Keratinocyte (primary cell): ENCODE results near the gene TOM1L1. TPM values are rescaled to one million over a fixed set of nuclear protein-coding genes. Genes with fewer than 3 reads are reported as not detected.
"Not testable (repeated sequence)": the region's sequence is repeated elsewhere in the genome, so short reads cannot be mapped to it uniquely, and the experiment has no call there.

ENCODE experiments used
- DNase-seq: peaks from one replicate; pipeline ENCODE4 v3.0.0-alpha.2; 2011; ENCODE audit warnings: low read depth, missing footprints, low spot score
- FAIRE-seq: peaks from 2 replicates; lab custom pipeline; 2011; peaks lifted over from hg19 to GRCh38; lab: Jason Lieb, UNC
- H2AFZ ChIP-seq: 2 replicates; pipeline ENCODE4 v1.6.0; 2012; ENCODE audit warnings: low read length, control low read depth, inconsistent platforms; ENCODE audit not compliant: control insufficient read depth
- H3K27ac ChIP-seq: 2 replicates; pipeline ENCODE4 v1.5.1; 2011; ENCODE audit warnings: low read length; ENCODE audit not compliant: control insufficient read depth, insufficient read depth
- H3K27me3 ChIP-seq: 3 replicates; pipeline ENCODE4 v1.6.0; 2011; ENCODE audit warnings: low read length; ENCODE audit not compliant: control insufficient read depth, insufficient read depth; ENCODE audit errors: extremely low read depth
- H3K36me3 ChIP-seq, 2 experiments: 2 replicates in 1 of 2; 3 replicates in 1 of 2; pipeline ENCODE4 v1.5.1; 2011; ENCODE audit warnings: low read length in 2 of 2, mild to moderate bottlenecking in 1 of 2; ENCODE audit not compliant: control insufficient read depth in 2 of 2, insufficient read depth in 2 of 2; ENCODE audit errors: extremely low read depth in 1 of 2
- H3K4me1 ChIP-seq: 3 replicates; pipeline ENCODE4 v1.5.1; 2011; ENCODE audit warnings: low read length; ENCODE audit not compliant: control insufficient read depth, insufficient read depth; ENCODE audit errors: extremely low read depth
- H3K4me2 ChIP-seq: 3 replicates; pipeline ENCODE4 v1.6.0; 2011; ENCODE audit warnings: low read depth, low read length; ENCODE audit not compliant: control insufficient read depth, insufficient read depth; ENCODE audit errors: extremely low read depth
- H3K4me3 ChIP-seq, 3 experiments: fragments of 200-600 bp in 1 of 3; sonication (generic) in 1 of 3; 2 replicates in 2 of 3; 3 replicates in 1 of 3; pipeline ENCODE4 v1.5.1; 2011 to 2016; ENCODE audit warnings: low read length in 3 of 3, mild to moderate bottlenecking in 3 of 3, control low read depth in 2 of 3, inconsistent platforms in 1 of 3, low read depth in 1 of 3, mixed read lengths in 1 of 3, mixed run types in 1 of 3, moderate library complexity in 1 of 3; ENCODE audit not compliant: control insufficient read depth in 2 of 3, insufficient read depth in 2 of 3; ENCODE audit errors: extremely low read depth in 1 of 3
- H3K79me2 ChIP-seq: 2 replicates; pipeline ENCODE4 v1.6.0; 2012; ENCODE audit warnings: low read length; ENCODE audit not compliant: control insufficient read depth, insufficient read depth
- H3K9ac ChIP-seq: 3 replicates; pipeline ENCODE4 v1.6.0; 2011; ENCODE audit warnings: low read length; ENCODE audit not compliant: control insufficient read depth, insufficient read depth; ENCODE audit errors: extremely low read depth
- H3K9me1 ChIP-seq: 3 replicates; pipeline ENCODE4 v1.6.0; 2011; ENCODE audit warnings: low read length; ENCODE audit not compliant: control insufficient read depth, insufficient read depth; ENCODE audit errors: extremely low read depth
- H3K9me3 ChIP-seq: 2 replicates; pipeline ENCODE4 v1.5.1; 2012; ENCODE audit warnings: low read depth, low read length; ENCODE audit not compliant: control insufficient read depth
- H4K20me1 ChIP-seq: 3 replicates; pipeline ENCODE4 v1.6.0; 2011; ENCODE audit warnings: low read length; ENCODE audit not compliant: control insufficient read depth, insufficient read depth; ENCODE audit errors: extremely low read depth
- EZH2 ChIP-seq: IDR thresholded peaks from one replicate; pipeline ENCODE4 v1.6.1; 2012; ENCODE audit warnings: inconsistent platforms, mild to moderate bottlenecking, low read length, moderate library complexity
- dilution Hi-C: fragments of 300-500 bp; cut with MboI; formaldehyde crosslinking; loops from one replicate; pipeline ENCODE4 v1.7.0; 2020; ENCODE audit warnings: low sequenced_read_pairs; ENCODE audit not compliant: extremely low pct_ligation_motif_present
- polyA plus RNA-seq, 5 experiments: library from polyadenylated mRNA; depleted of rRNA in 3 of 5; stranded (reverse) in 3 of 5; stranded (forward) in 1 of 5; unstranded in 1 of 5; fragments of >200 nt; gene quantifications; 1 replicate in 1 of 5; 2 replicates in 3 of 5; 3 replicates in 1 of 5; pipeline versions ENCODE4 v1.2.1 to v1.2.3, GENCODE V29; 2011 to 2012; ENCODE audit warnings: missing spikeins in 2 of 5, low read depth in 1 of 5, low replicate concordance in 1 of 5
- TF ChIP-seq, protein P1 (sequence below), 3 experiments: IDR thresholded peaks in 1 of 3; conservative IDR thresholded peaks in 1 of 3; optimal IDR thresholded peaks in 1 of 3; 2 replicates in 2 of 3; 3 replicates in 1 of 3; pipeline versions ENCODE3 to v1.5.1; 2011; ENCODE audit warnings: low read length in 3 of 3, mild to moderate bottlenecking in 3 of 3, moderate library complexity in 2 of 3, control low read depth in 1 of 3, inconsistent platforms in 1 of 3; ENCODE audit not compliant: insufficient read depth in 2 of 3; ENCODE audit errors: extremely low read depth in 1 of 3

TOM1L1 gene
- polyA plus RNA-seq, 1 donor (not counting 4 experiments of a cell fraction or from before 2014, with no cell fraction given) = 90.1 TPM

DNA sequence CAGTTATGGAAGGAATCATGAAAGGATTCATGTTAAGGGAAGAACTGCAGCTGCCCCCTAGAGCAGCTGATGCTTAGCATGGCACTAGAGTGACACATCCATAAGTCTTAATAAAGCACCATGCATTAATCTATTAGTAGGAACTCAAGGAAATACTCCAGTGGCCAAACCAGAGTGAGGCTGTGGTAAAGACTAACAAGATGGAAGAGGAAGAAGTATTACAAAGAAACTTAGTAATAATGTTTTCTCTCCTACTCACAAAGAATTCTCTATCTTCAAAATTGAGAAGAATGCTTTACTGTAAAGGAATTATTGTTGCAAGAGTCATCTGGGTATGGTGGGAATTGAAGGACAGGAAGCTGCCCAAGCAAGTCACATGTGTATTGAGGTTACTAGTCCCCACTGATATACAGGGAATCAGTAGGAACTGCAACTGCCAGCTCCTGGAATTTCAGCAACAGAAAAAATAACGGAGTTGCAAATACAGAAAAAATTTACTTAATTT is 29.9 kb upstream of the TOM1L1 start:
- Histone ChIP-seq H3K4me2 (no peak overlapping the region), H2AFZ (no peak overlapping the region), H3K27me3 (no peaks in the 10 kb centered on the region), H3K9me3 (no peaks in the 10 kb centered on the region), H3K9ac (no peak overlapping the region), H3K9me1 (no peaks in the 10 kb centered on the region), H3K79me2 (no peaks in the 10 kb centered on the region), H3K4me3 (no peak overlapping the region), H3K4me1 (no peaks in the 10 kb centered on the region), H3K27ac (no peak overlapping the region), H3K36me3 (no peaks in the 10 kb centered on the region), H4K20me1 (no peaks in the 10 kb centered on the region)
- TF ChIP-seq EZH2 = no peak
- TF ChIP-seq, protein P1, sequence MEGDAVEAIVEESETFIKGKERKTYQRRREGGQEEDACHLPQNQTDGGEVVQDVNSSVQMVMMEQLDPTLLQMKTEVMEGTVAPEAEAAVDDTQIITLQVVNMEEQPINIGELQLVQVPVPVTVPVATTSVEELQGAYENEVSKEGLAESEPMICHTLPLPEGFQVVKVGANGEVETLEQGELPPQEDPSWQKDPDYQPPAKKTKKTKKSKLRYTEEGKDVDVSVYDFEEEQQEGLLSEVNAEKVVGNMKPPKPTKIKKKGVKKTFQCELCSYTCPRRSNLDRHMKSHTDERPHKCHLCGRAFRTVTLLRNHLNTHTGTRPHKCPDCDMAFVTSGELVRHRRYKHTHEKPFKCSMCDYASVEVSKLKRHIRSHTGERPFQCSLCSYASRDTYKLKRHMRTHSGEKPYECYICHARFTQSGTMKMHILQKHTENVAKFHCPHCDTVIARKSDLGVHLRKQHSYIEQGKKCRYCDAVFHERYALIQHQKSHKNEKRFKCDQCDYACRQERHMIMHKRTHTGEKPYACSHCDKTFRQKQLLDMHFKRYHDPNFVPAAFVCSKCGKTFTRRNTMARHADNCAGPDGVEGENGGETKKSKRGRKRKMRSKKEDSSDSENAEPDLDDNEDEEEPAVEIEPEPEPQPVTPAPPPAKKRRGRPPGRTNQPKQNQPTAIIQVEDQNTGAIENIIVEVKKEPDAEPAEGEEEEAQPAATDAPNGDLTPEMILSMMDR (optimal IDR thresholded peaks at IDR 0.05 in 1 of 3, IDR thresholded peaks at IDR 0.05 in 1 of 3, conservative IDR thresholded peaks at IDR 0.05 in 1 of 3; ENCODE audit: extremely low read depth in 1 of 3, insufficient read depth in 2 of 3, low read length in 3 of 3) = no peak
- DNase-seq = no peak
- no peak for FAIRE-seq
- dilution Hi-C loops = no loop called here

DNA sequence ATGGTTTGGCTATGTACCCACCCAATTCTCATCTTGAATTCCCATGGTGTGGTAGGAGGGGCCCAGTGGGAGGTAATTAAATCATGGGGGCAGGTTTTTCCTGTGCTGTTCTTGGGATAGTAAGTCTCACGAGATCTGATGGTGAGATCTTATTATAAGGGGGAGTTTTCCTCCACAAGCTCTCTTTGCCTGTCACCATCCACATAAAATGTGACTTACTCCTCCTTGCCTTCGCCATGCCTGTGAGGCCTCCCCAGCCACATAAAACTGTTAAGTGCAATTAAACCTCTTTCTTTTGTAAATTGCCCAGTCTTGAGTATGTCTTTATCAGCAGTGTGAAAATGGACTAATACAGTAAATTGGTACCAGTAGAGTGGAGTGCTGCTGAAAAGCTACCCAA is 24.7 kb upstream of the TOM1L1 start:
- H3K79me2 ChIP-seq, H3K27ac ChIP-seq, H3K36me3 ChIP-seq, H3K4me2 ChIP-seq, H3K9me1 ChIP-seq, H3K4me3 ChIP-seq, H3K9ac ChIP-seq, H2AFZ ChIP-seq, H3K27me3 ChIP-seq, H3K4me1 ChIP-seq, FAIRE-seq, H3K9me3 ChIP-seq, DNase-seq, H4K20me1 ChIP-seq: not testable (repeated sequence)
- dilution Hi-C loops = loop anchor here (25.0 kb wide), 1 partner anchor 439 kb away; no protein-coding TSS in a partner anchor

DNA sequence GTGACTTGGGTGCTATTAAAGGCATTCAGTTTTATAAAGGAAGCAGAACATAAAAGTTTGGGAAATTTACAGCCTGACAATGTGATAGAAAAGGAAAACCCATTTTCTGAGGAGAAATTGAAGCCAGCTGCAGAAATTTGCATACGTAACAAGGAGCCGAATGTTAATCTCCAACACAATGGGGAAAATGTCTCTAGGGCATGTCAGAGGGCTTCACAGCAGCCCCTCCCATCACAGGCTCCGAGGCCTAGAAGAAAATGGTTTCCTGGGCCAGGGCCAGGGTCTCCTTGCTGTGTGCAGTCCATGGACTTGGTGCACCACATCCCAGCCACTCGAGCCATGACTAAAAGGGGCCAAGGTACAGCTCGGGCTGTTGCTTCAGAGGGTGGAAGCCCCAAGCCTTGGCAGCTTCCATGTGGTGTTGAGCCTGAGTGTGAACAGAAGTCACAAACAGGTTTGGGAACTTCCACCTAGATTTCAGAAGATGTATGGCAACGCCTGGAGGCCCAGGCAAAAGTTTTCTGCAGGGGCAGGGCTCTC is 23.9 kb upstream of the TOM1L1 start:
- H3K36me3 ChIP-seq = no peaks in the 10 kb centered on the region
- no peak overlapping the region for H3K9ac ChIP-seq
- no peak overlapping the region for H3K4me2 ChIP-seq
- no peak overlapping the region for H3K27ac ChIP-seq
- no peaks in the 10 kb centered on the region for H3K27me3 ChIP-seq
- H3K4me1 ChIP-seq = no peaks in the 10 kb centered on the region
- no peaks in the 10 kb centered on the region for H3K79me2 ChIP-seq
- H4K20me1 ChIP-seq = no peaks in the 10 kb centered on the region
- no peak overlapping the region for H2AFZ ChIP-seq
- TF ChIP-seq, protein P1 (optimal IDR thresholded peaks at IDR 0.05 in 1 of 3, IDR thresholded peaks at IDR 0.05 in 1 of 3, conservative IDR thresholded peaks at IDR 0.05 in 1 of 3; ENCODE audit: extremely low read depth in 1 of 3, insufficient read depth in 2 of 3, low read length in 3 of 3) = no peak
- TF ChIP-seq EZH2 = no peak
- H3K9me1 ChIP-seq = no peaks in the 10 kb centered on the region
- H3K4me3 ChIP-seq = no peak overlapping the region
- no peak for FAIRE-seq
- H3K9me3 ChIP-seq = no peaks in the 10 kb centered on the region
- no peak for DNase-seq
- dilution Hi-C loops = loop anchor here (25.0 kb wide), 1 partner anchor 439 kb away; no protein-coding TSS in a partner anchor
